Lower leg skin (tissue), 4 donors: ENCODE measurements around the gene RPS27. TPM values are rescaled to one million over a fixed set of nuclear protein-coding genes. Genes with fewer than 3 reads are reported as not detected.

ENCODE experiments used
- DNase-seq, 2 donors: peaks; one replicate each; pipeline ENCODE4 v3.0.0-alpha.2; 2019; ENCODE audit warnings: low spot score in 2 of 2
- H3K4me3 ChIP-seq: fragments of 200-600 bp; sonication (generic); 2 replicates; pipeline ENCODE4 v1.5.1; 2017; ENCODE audit warnings: mild to moderate bottlenecking, low read depth; ENCODE audit not compliant: poor library complexity, severe bottlenecking
- POLR2A ChIP-seq, 2 donors: fragments of 450-650 bp; IDR thresholded peaks; one replicate each; pipeline ENCODE4 v1.6.1; 2016 to 2017; ENCODE audit warnings: antibody characterized with exemption in 2 of 2, mild to moderate bottlenecking in 1 of 2, moderate library complexity in 1 of 2
- WGBS, 2 donors: methylation state at CpG; one replicate each; pipeline ENCODE4 v1.1.5; 2018; 5-methylcytosine and 5-hydroxymethylcytosine counted together
- intact Hi-C: fragments of 100-400 bp; cut with DNase I; formaldehyde crosslinking; loops from one replicate; pipeline ENCODE4 v1.15.0; 2023; ENCODE audit warnings: low total_unique reads
- total RNA-seq, 4 donors: library from RNA; depleted of rRNA; stranded (reverse); fragments of >200 nt; gene quantifications; one replicate each; pipeline ENCODE4 v1.1.0, GENCODE V29; 2016
- TF ChIP-seq, protein P1 (sequence below), 3 donors: fragments of 450-650 bp; IDR thresholded peaks; one replicate each; pipeline ENCODE4 v1.5.1; 2016; ENCODE audit warnings: antibody characterized with exemption in 3 of 3, mild to moderate bottlenecking in 3 of 3, moderate library complexity in 2 of 3

RPS27 gene
- total RNA-seq, 4 donors from 2014 or later: 2,137 to 3,917 (median 3,283) TPM

DNA sequence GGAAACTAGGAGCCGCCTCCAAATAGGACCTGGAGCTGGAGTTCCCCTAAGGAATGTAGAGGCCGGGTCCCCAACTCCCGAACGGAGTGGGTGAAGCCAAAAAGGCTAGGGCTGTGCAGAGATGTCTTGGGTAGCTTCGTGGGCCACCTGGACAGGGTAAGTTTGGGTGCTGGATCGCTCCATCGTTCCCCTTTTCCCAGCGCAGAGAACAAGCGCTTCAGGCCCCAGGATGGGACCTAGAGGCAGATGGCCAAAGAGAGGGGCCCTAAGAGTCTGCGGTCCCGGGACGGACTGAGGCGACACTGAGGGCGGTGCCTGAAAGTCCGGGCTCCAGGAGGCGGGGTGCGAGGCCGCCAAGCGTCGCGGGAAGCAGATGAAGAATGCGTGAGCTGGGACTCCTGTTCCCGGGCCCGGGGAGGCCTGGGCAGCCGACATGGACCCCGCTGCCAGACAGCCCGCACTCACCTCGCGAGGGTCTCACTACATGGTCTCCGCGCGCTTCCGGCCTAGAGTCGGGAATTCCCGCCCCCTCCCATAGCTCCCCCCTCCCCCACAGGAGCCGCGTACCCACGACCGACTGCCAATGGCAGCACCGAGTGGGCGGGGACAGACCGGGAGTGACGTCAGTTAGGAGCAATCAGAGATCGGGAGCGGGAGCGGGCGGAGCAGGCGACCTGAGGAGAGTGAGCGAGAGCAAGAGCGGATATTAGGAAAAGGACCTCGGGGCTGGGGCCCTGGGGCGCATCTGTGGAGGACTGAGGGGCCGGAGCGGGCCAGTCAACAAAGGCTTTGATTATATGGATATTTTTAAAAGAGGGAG, 27.3 kb upstream of the RPS27 start, which contains the start of gene SLC39A1:
TSS of gene SLC39A1 (minus strand) at position 508 of the 820 bp plus-strand sequence. CDS start 822 bp downstream, outside the sequence.
- intact Hi-C loops: no loop called here
- DNase-seq: peak; percentile 99 to 100
- TF ChIP-seq, protein P1, sequence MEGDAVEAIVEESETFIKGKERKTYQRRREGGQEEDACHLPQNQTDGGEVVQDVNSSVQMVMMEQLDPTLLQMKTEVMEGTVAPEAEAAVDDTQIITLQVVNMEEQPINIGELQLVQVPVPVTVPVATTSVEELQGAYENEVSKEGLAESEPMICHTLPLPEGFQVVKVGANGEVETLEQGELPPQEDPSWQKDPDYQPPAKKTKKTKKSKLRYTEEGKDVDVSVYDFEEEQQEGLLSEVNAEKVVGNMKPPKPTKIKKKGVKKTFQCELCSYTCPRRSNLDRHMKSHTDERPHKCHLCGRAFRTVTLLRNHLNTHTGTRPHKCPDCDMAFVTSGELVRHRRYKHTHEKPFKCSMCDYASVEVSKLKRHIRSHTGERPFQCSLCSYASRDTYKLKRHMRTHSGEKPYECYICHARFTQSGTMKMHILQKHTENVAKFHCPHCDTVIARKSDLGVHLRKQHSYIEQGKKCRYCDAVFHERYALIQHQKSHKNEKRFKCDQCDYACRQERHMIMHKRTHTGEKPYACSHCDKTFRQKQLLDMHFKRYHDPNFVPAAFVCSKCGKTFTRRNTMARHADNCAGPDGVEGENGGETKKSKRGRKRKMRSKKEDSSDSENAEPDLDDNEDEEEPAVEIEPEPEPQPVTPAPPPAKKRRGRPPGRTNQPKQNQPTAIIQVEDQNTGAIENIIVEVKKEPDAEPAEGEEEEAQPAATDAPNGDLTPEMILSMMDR (IDR thresholded peaks at IDR 0.05): no peak
- no peak for TF ChIP-seq POLR2A (IDR thresholded peaks at IDR 0.05)
- H3K4me3 ChIP-seq: peak within 1 kb of the TSS; percentile 50
- WGBS, 2 donors: 0% methylated on average over 44 to 52 of the region's 54 CpGs

DNA sequence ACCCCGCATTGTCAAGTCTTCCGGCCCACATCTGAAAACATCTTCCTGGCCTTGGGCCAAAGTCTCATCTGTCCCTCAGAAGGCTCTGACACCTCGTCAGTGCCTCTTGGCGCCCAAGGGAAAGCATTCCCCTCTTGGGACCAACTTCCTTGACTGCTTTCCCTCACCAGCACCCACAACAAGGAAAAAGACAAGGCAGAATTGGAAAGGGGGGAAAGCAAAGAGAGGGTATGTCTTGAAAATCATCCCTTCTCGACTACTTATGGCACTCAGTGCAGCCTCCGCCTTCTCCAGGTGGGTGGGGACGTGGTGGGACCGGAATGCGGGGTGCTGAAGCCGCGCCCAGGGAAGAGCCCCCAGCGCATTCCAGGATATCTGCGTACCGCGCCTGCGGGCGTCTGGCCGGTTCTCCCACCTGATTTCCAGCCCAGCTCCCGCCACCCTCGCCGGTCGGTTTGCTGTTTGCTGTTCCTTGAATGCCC, 26.7 kb upstream of the RPS27 start:
- WGBS, 2 donors: 0 to 1% methylated on average over 13 to 22 of the region's 22 CpGs
- TF ChIP-seq, protein P1 (IDR thresholded peaks at IDR 0.05): no peak
- TF ChIP-seq POLR2A (IDR thresholded peaks at IDR 0.05): no peak

DNA sequence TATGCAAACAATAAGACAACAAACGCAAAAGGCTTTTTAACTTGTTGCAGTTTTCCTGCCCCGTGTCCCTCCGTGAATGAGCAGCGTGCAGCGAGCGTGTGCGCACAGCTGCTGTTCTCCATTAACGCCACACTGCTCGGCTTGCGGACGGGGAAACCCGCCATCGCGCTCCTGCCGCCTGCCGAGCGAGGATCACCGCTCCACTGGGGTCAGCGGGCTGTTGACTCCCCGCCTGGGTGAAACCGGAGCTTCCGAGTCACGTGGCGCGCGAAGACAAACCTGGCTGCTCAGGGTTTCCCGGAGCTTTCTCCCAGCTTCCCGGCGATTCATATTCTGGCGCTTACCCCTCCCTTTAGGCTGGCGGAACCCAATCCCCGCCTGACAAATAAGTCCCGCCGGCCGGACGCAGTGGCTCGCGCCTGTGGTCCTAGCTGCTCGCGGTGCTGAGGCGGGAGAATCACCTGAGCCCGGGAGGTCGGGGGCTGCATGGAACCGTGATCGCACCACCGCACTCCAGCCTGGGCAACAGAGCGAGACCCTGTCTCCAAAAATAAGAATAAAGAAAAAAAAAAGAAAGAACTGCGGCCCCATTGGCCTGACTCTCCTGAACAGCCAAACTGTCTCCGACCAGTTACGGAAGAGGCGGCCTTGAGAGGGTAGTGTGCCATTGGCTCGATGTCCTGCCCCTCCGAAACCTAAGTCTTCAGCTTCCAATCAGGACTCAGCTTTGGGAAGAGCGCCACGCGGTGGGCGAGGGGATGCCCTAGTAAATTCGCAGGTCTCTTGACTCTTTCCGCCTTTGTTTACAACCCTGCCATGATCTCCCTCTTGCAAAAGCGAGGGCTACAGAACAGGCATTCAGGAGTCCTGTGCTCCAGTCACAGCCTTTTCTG, 23.2 kb upstream of the RPS27 start, which contains the start of gene CREB3L4:
TSS of gene CREB3L4 (plus strand) at position 796 of the 893 bp plus-strand sequence. CDS start 624 bp downstream, outside the sequence.
- peak; percentile 94 to 98 for DNase-seq
- intact Hi-C loops: no loop called here
- H3K4me3 ChIP-seq: peak within 1 kb of the TSS; percentile 45
- TF ChIP-seq, protein P1 (IDR thresholded peaks at IDR 0.05): no peak
- no peak for TF ChIP-seq POLR2A (IDR thresholded peaks at IDR 0.05)
- WGBS, 2 donors: 0% methylated on average over 56 to 59 of the region's 60 CpGs

More for the DNA sequence above, 26.7 kb upstream of the RPS27 start:
- H3K4me3 ChIP-seq: peak overlapping the region; percentile 50
- DNase-seq: no peak
- intact Hi-C loops: no loop called here

DNA sequence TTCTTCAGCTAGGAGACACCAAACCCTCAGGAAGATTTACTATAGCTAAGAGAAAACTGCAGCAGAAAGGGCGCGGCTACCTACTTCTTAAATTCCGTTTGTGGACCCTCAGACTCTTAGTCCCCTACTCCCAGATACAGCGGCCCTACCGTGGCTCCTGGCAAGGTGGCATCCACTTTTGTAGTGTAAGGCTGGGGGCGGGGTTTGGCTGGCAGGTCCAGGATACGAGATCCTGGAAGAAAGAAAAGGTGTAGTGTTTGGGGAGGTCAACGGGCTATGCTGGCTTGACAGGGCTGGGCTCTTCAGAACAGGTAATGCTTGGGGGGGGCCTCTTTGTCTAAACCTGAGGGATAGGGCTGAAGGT, 22.6 kb upstream of the RPS27 start:
- H3K4me3 ChIP-seq: peak overlapping the region; percentile 28
- intact Hi-C loops: no loop called here
- TF ChIP-seq POLR2A (IDR thresholded peaks at IDR 0.05): no peak
- TF ChIP-seq, protein P1 (IDR thresholded peaks at IDR 0.05): no peak
- DNase-seq: no peak
- 0 to 1% methylated on average over 8 of the region's 8 CpGs for WGBS, 2 donors

DNA sequence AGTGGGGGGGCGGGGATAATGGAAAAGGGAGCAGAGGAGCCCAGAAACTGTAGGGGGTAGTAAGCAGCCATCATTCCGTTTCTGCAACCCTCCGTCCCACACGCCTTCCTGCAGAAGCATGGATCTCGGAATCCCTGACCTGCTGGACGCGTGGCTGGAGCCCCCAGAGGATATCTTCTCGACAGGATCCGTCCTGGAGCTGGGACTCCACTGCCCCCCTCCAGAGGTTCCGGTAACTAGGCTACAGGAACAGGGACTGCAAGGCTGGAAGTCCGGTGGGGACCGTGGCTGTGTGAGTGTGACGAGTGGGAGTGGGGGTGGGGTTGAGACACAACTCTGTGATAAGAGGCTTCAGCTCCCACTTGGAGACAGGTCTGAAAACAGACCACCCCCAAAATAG, 22.2 kb upstream of the RPS27 start:
- peak in 1 of 2 donors; percentile 82 for DNase-seq
- WGBS, 2 donors: 4 to 12% methylated on average over 13 of the region's 13 CpGs
- intact Hi-C loops: no loop called here
- peak overlapping the region; percentile 28 for H3K4me3 ChIP-seq
- TF ChIP-seq, protein P1 (IDR thresholded peaks at IDR 0.05): no peak
- no peak for TF ChIP-seq POLR2A (IDR thresholded peaks at IDR 0.05)
